Thyroid gland (tissue), 4 donors: ENCODE results near the gene CTSD.

Experiments used
- POLR2A ChIP-seq, 2 donors: fragments of 450-650 bp; IDR thresholded peaks; one replicate each; pipeline ENCODE4 v1.6.1; 2017; ENCODE audit warnings: antibody characterized with exemption in 2 of 2, mild to moderate bottlenecking in 2 of 2, moderate library complexity in 1 of 2
- TF ChIP-seq, protein P1 (sequence below), 6 experiments: fragments of 200-600 bp in 3 of 6; fragments of 450-650 bp in 3 of 6; sonication (generic) in 3 of 6; IDR thresholded peaks; one replicate each; pipeline ENCODE4 v1.5.1; 2016 to 2019; ENCODE audit warnings: antibody characterized with exemption in 6 of 6, mild to moderate bottlenecking in 2 of 6, inconsistent platforms in 1 of 6, moderate library complexity in 1 of 6

- TF ChIP-seq, protein P1, sequence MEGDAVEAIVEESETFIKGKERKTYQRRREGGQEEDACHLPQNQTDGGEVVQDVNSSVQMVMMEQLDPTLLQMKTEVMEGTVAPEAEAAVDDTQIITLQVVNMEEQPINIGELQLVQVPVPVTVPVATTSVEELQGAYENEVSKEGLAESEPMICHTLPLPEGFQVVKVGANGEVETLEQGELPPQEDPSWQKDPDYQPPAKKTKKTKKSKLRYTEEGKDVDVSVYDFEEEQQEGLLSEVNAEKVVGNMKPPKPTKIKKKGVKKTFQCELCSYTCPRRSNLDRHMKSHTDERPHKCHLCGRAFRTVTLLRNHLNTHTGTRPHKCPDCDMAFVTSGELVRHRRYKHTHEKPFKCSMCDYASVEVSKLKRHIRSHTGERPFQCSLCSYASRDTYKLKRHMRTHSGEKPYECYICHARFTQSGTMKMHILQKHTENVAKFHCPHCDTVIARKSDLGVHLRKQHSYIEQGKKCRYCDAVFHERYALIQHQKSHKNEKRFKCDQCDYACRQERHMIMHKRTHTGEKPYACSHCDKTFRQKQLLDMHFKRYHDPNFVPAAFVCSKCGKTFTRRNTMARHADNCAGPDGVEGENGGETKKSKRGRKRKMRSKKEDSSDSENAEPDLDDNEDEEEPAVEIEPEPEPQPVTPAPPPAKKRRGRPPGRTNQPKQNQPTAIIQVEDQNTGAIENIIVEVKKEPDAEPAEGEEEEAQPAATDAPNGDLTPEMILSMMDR (IDR thresholded peaks at IDR 0.05), result no peak
- no peak for TF ChIP-seq POLR2A (IDR thresholded peaks at IDR 0.05)
Observed at GRCh38 chr11:1776331-1776851, 12.7 kb upstream of the CTSD start.
